ENCODE measurements around the gene NUP62. TPM values are rescaled to one million over a fixed set of nuclear protein-coding genes. Genes with fewer than 3 reads are reported as not detected.
"Not testable (repeated sequence)": the region's sequence is repeated elsewhere in the genome, so short reads cannot be mapped to it uniquely, and the experiment has no call there.

The NUP62 gene
- polyA plus RNA-seq, 3 donors: 15.0 to 22.3 (median 16.4) TPM

DNA sequence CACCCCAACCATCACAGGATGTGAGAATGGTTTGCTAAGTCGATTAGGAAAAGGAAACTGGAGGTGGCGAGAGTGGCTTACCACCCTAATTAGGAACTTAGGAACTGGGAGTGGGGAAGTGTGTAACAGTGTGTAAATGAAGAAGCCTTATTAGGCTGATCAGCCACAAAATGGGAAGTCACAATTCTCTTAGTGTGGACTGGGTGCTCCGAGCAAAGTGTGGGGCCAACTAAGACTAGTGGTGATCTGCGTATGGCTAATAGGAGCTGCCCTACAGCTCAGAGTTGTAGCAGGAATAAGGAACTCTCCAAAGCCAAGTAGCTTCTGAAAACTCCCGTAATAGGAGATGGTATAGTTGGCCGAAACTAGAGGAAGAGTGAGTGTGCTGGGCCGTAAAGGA, 24.1 kb upstream of the NUP62 start:
- no peak overlapping the region for H3K27ac ChIP-seq (ENCODE audit: low read depth, low read length)
- 30 to 48% (median 33%) methylated on average over 7 of the region's 7 CpGs for WGBS, 3 donors

- no peak overlapping the region for H3K27ac ChIP-seq (ENCODE audit: low read depth, low read length)
- WGBS, 3 donors: 41 to 79% (median 68%) methylated on average over 13 of the region's 13 CpGs
These were observed 23.6 kb upstream of the NUP62 start for GRCh38 chr19:49952906-49953305.

DNA sequence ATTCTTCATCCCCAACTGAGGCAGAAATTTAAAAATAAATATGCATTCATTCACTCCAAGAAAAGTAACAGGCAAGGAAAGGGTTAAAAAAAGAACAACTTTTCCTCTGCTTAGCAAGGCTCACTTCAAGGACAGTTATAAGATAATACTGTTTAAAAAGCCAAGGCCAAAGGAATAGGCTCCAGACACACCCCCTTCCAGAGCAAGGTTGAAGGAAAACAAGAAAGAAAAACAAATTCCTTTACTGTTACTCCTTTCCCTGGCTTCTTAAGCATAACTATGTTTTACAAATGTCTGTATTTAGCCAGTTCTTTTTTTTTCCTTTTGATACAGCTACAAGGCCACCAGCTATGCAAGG, 23.2 kb upstream of the NUP62 start:
- H3K27ac ChIP-seq (ENCODE audit: low read depth, low read length): no peak overlapping the region

DNA sequence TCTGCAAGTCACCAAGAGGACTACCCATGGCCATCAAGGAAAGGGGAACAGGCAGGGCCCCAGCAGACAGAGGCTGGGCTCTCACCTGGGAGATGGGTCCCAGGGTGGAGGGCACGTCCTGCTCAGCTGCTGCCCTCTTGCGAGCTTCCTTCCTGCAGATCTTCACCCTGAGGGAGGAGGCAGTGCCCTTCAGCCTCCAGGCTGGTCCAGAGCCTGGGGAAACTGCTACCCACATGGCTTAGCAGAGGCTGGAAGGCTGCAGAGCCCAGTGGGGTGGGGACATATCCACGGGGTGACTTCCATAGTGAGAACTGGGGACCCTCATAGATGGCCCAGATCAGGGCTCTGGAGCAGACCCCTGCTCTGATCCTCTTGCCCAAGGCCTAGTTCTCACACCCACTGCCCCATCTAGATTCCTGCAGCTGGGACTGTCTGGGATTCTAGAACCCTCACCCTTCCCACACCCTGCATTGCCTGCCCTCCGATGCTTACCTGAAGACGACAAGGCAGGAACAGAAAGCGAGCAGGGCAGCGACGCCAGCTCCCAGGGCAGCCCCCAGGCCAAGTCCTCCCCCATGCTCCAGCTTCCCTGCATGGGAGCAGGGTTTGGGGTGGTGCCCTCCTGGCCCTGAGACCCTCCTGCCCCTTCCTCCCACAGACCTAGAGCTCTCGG, 22.6 kb upstream of the NUP62 start:
- no peak overlapping the region for H3K27ac ChIP-seq (ENCODE audit: low read depth, low read length)
- WGBS, 3 donors: 55 to 78% (median 74%) methylated on average over 9 of the region's 9 CpGs

DNA sequence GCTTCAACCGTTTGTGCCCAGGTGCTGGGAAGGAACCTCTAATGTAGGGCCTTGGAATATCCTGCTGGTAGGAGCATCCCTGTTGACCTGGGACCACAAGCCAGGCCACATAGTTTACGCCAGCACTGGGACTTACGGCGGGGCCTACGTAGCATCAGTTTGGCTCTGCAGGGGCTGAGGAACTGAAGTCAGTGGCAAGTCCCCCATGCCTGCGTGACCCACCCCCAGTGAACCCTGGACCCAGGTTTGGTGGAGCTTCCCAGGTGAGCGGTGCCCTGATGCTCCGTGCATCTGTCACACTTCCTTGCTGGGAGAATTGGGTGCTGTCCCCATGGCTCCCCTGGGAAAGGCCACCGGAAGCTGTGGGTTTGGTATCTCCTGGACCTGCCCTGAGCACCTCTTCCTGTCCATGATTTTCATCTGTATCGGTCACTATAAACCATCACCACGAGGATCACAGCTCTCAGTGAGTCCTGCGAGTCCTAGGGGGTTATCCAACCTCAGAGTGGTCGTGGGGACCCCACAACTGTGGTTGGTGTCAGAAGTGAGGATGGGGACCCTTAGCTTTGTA, 21.7 kb upstream of the NUP62 start:
- 83 to 88% (median 85%) methylated on average over 13 of the region's 13 CpGs for WGBS, 3 donors
- H3K27ac ChIP-seq (ENCODE audit: low read depth, low read length): no peak overlapping the region

GRCh38 chr19:49950590-49950948, 21.3 kb upstream of the NUP62 start:
- no peak overlapping the region for H3K27ac ChIP-seq (ENCODE audit: low read depth, low read length)
- 61 to 87% (median 87%) methylated on average over 5 of the region's 5 CpGs for WGBS, 3 donors

- H3K27ac ChIP-seq (ENCODE audit: low read depth, low read length): no peak overlapping the region
- WGBS, 3 donors: 68 to 79% (median 77%) methylated on average over 11 of the region's 11 CpGs
These were observed 20.7 kb upstream of the NUP62 start for GRCh38 chr19:49949742-49950589.

DNA sequence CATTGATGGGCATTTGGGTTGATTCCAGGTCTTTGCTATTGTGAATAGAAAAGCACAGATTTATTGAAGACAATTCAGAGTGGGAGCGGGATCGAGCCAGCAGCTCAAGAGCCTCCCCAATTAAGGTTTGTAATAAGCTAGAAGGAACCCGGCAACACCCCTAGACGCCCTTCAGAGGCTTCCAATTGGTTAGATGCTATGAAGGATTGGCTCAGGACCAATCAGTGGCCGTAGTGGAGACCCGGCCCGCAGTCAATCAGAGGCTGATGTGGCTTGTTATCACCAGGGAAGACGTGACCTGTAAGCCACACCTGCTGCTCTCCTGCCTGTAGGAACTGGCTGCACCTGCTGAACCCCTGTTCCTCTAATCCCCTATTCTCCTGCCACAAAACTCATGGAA, 17.1 kb upstream of the NUP62 start:
- 70 to 89% (median 88%) methylated on average over 8 of the region's 8 CpGs for WGBS, 3 donors
- no peak overlapping the region for H3K27ac ChIP-seq (ENCODE audit: low read depth, low read length)

GRCh38 chr19:49944567-49944966, 15.3 kb upstream of the NUP62 start:
- WGBS, 3 donors: 58 to 93% (median 75%) methylated on average over 5 of the region's 5 CpGs
- H3K27ac ChIP-seq (ENCODE audit: low read depth, low read length): not testable (repeated sequence)

- 90 to 92% (median 91%) methylated on average over 5 of the region's 5 CpGs for WGBS, 3 donors
- no peak overlapping the region for H3K27ac ChIP-seq (ENCODE audit: low read depth, low read length)
These were observed 11.1 kb upstream of the NUP62 start for GRCh38 chr19:49940482-49940791.

GRCh38 chr19:49939721-49940481, 10.6 kb upstream of the NUP62 start:
- no peak overlapping the region for H3K27ac ChIP-seq (ENCODE audit: low read depth, low read length)
- 48 to 79% (median 78%) methylated on average over 7 of the region's 7 CpGs for WGBS, 3 donors

DNA sequence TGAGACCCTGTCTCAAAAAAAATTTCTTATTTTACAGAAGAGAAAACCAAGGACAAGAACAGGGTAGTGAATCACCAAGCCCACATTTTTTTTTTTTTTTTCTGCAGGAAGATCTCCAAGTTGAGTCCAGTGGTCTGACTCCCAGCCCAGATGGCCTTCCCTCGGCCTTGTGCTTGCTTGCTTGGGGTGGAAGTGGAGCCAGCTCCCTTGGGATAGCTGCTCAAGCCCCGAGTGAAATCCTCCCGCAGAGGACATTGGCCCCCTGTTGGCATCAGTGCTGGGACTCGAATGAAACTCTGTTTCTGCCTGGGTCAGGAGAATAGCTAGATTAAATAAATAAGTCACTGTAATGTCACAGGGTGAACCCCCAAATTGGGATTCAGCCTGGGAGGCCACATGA, 9.4 kb upstream of the NUP62 start:
- 47 to 71% (median 68%) methylated on average over 4 of the region's 4 CpGs for WGBS, 3 donors
- H3K27ac ChIP-seq (ENCODE audit: low read depth, low read length): no peak overlapping the region

- H3K27ac ChIP-seq (ENCODE audit: low read depth, low read length): no peak overlapping the region
- WGBS, 3 donors: 10 to 20% (median 19%) methylated on average over 35 of the region's 35 CpGs
These were observed 8.6 kb upstream of the NUP62 start for GRCh38 chr19:49937750-49938381.

GRCh38 chr19:49936549-49936948, 7.2 kb upstream of the NUP62 start:
- 59 to 74% (median 67%) methylated on average over 5 of the region's 5 CpGs for WGBS, 3 donors
- H3K27ac ChIP-seq (ENCODE audit: low read depth, low read length): no peak overlapping the region

DNA sequence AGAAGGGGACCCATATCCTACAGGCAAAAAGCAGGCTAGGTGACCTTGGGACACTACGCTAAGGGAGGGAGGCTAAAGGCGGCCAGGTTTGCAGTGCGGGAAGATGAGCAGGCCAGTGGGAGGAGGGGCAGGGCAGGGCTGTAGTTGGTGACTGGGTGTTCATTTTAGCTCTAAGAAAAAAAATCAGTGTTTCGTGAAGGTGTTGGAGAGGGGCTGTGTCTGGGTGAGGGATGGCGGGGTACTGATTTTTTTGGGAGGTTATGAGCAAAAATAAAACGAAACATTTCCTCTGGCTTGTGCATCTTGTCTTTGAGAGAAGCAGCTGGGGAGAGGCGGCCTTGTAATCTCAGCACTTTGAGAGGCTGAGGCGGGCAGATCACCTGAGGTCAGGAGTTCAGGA, 4.3 kb upstream of the NUP62 start:
- 75 to 90% (median 86%) methylated on average over 8 of the region's 8 CpGs for WGBS, 3 donors
- H3K27ac ChIP-seq (ENCODE audit: low read depth, low read length): no peak overlapping the region

GRCh38 chr19:49932731-49933131, 3.4 kb upstream of the NUP62 start:
- no peak overlapping the region for H3K27ac ChIP-seq (ENCODE audit: low read depth, low read length)
- 84 to 95% (median 90%) methylated on average over 19 to 25 of the region's 25 CpGs for WGBS, 3 donors

GRCh38 chr19:49932041-49932451, 2.7 kb upstream of the NUP62 start:
- H3K27ac ChIP-seq (ENCODE audit: low read depth, low read length): no peak overlapping the region
- WGBS, 3 donors: 91 to 96% (median 95%) methylated on average over 5 of the region's 5 CpGs

DNA sequence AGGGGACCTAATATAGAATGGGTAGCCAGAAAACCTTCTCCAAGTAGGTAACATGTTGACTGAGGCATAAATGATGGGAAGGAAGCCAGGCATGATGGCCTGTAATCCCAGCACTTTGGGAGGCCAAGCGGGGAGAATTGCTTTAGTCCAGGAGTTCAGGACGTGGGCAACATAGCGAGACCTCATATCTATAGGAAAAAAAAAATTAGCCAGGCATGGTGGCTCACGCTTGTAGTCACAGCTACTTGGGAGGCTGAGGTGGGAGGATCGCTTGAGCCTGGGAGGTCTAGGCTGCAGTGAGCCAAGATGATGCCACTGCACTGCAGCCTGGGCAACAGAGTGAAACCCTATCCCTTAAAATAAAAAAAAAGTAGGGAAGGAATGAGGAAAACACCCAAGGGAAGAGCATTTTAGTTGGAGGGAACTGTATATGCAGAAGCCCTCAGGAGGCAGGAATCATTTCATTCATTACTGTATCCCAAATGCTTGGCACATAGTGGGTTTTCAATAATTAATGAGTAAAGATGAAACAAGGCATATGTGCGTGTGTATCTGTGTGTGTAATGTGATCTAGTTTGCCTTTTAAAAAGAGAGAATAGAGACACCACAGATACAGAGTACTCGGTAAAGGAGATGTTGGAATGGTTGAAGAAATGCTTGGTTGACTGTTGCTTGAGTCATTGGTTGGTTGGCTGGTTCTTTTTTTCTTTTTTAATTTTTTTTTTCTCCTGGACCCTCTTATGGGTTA, 2.2 kb upstream of the NUP62 start:
- WGBS, 3 donors: 91 to 93% (median 92%) methylated on average over 7 of the region's 7 CpGs
- H3K27ac ChIP-seq (ENCODE audit: low read depth, low read length): no peak overlapping the region

All from adipose tissue (tissue), 3 donors.